Stimulated activated naive CD4-positive, alpha-beta T cell (primary cell): ENCODE measurements around the gene EPHA10.

Experiments used
- DNase-seq, 6 experiments: peaks; one replicate each; lab custom pipeline; 2025; lab: John Stamatoyannopoulos, UW

Gene EPHA10

GRCh38 chr1:37673920-37674319 lies 91.0 kb downstream of the EPHA10 start:
- DNase-seq, result peak; percentile 37 to 79 (median 50)

GRCh38 chr1:37672136-37672870 lies 92.6 kb downstream of the EPHA10 start:
- no peak for DNase-seq

GRCh38 chr1:37671261-37671660 lies 93.7 kb downstream of the EPHA10 start:
- no peak for DNase-seq

GRCh38 chr1:37670133-37670532 lies 94.8 kb downstream of the EPHA10 start:
- no peak for DNase-seq

- no peak for DNase-seq
These were observed 97.8 kb downstream of the EPHA10 start for GRCh38 chr1:37667023-37667671.

GRCh38 chr1:37666241-37666867 lies 98.6 kb downstream of the EPHA10 start:
- no peak for DNase-seq
